H1 (cell line): Measurements from ENCODE around the gene ZNF575. TPM values are rescaled to one million over a fixed set of nuclear protein-coding genes. Genes with fewer than 3 reads are reported as not detected.

Source experiments
- CTCF ChIA-PET: fragments of 300-600 bp; sonication (Branson Sonifier 250); formaldehyde crosslinking; loops from one replicate; lab custom pipeline; 2021; ENCODE audit not compliant: partially characterized antibody; lab: Charles Lee
- POLR2A ChIA-PET: fragments of 300-600 bp; sonication (Branson Sonifier 250); formaldehyde crosslinking; loops from one replicate; lab custom pipeline; 2021; ENCODE audit warnings: inconsistent platforms; ENCODE audit not compliant: partially characterized antibody; lab: Charles Lee
- DNase-seq, 2 experiments: peaks; one replicate each; pipeline versions ENCODE4 v3.0.0 to v3.0.0-alpha.2; 2010 to 2022; ENCODE audit warnings: low spot score in 2 of 2, low read depth in 1 of 2, mixed read lengths in 1 of 2
- FAIRE-seq: peaks from 2 replicates; lab custom pipeline; 2011; peaks lifted over from hg19 to GRCh38; lab: Jason Lieb, UNC
- H2AFZ ChIP-seq: 2 replicates; pipeline ENCODE4 v1.8.1; 2012; ENCODE audit warnings: low read length, inconsistent platforms
- H2AK5ac ChIP-seq: 2 replicates; pipeline ENCODE4 v1.6.1; 2013; ENCODE audit warnings: low read depth, low read length
- H2BK120ac ChIP-seq: replicated peaks from 2 replicates; pipeline ENCODE3; 2013; ENCODE audit warnings: low read depth, low read length, inconsistent platforms
- H2BK12ac ChIP-seq: 2 replicates; pipeline ENCODE4 v1.6.1; 2013; ENCODE audit warnings: low read depth, low read length
- H2BK15ac ChIP-seq: 2 replicates; pipeline ENCODE4 v1.6.1; 2013; ENCODE audit warnings: low read length
- H2BK20ac ChIP-seq: 2 replicates; pipeline ENCODE4 v1.6.1; 2013; ENCODE audit warnings: low read length
- H2BK5ac ChIP-seq: 2 replicates; pipeline ENCODE4 v1.6.1; 2013; ENCODE audit warnings: low read depth, low read length
- H3K14ac ChIP-seq: 2 replicates; pipeline ENCODE4 v1.6.1; 2013; ENCODE audit warnings: inconsistent platforms; ENCODE audit not compliant: insufficient read length
- H3K18ac ChIP-seq: 2 replicates; pipeline ENCODE4 v1.6.1; 2013; ENCODE audit warnings: low read length; ENCODE audit errors: extremely low read depth
- H3K23ac ChIP-seq: 2 replicates; pipeline ENCODE4 v1.6.1; 2013; ENCODE audit warnings: inconsistent platforms; ENCODE audit not compliant: insufficient read length
- H3K23me2 ChIP-seq: 2 replicates; pipeline ENCODE4 v1.6.1; 2013; ENCODE audit warnings: low read depth, low read length
- H3K27ac ChIP-seq: 2 replicates; pipeline ENCODE4 v1.6.1; 2011; ENCODE audit warnings: low read depth, low read length, inconsistent platforms
- H3K27me3 ChIP-seq, 4 experiments: replicated peaks in 1 of 4; 1 replicate in 1 of 4; 2 replicates in 3 of 4; pipeline versions ENCODE4 v1.6.1 to v1.8.1; 2011 to 2013; ENCODE audit warnings: low read length in 3 of 4, mild to moderate bottlenecking in 3 of 4, inconsistent platforms in 2 of 4, mixed read lengths in 2 of 4, moderate library complexity in 1 of 4; ENCODE audit not compliant: control insufficient read depth in 3 of 4, insufficient read depth in 3 of 4; ENCODE audit errors: extremely low read depth in 1 of 4
- H3K36me3 ChIP-seq, 4 experiments: 2 replicates each; pipeline versions ENCODE4 v1.6.1 to v1.8.1; 2011 to 2013; ENCODE audit warnings: mild to moderate bottlenecking in 4 of 4, low read length in 3 of 4, moderate library complexity in 2 of 4, control low read depth in 1 of 4, inconsistent platforms in 1 of 4; ENCODE audit not compliant: insufficient read depth in 4 of 4, control insufficient read depth in 2 of 4
- H3K4ac ChIP-seq: replicated peaks from 2 replicates; pipeline ENCODE3; 2013; ENCODE audit warnings: low read length, low read depth, mixed read lengths, inconsistent platforms; ENCODE audit not compliant: insufficient read length
- H3K4me1 ChIP-seq, 4 experiments: replicated peaks in 1 of 4; 1 replicate in 1 of 4; 2 replicates in 3 of 4; pipeline versions ENCODE4 v1.6.1 to v1.8.1; 2011 to 2013; ENCODE audit warnings: low read length in 3 of 4, inconsistent platforms in 2 of 4, mixed read lengths in 1 of 4; ENCODE audit not compliant: insufficient read depth in 4 of 4, control insufficient read depth in 3 of 4
- H3K4me2 ChIP-seq, 2 experiments: 2 replicates each; pipeline versions ENCODE4 v1.6.1 to v1.8.1; 2011 to 2013; ENCODE audit warnings: low read depth in 2 of 2, low read length in 2 of 2, control low read depth in 1 of 2, inconsistent platforms in 1 of 2, mild to moderate bottlenecking in 1 of 2; ENCODE audit not compliant: insufficient read depth in 1 of 2
- H3K4me3 ChIP-seq, 4 experiments: fragments of 200-600, 300-600 bp in 1 of 4; sonication (generic), shearing (Covaris generic), sonication (Bioruptor Twin) in 1 of 4; 2 replicates each; pipeline versions ENCODE4 v1.5.1 to v1.8.1; 2011 to 2016; ENCODE audit warnings: low read length in 4 of 4, low read depth in 3 of 4, control low read depth in 2 of 4, inconsistent platforms in 2 of 4, mild to moderate bottlenecking in 2 of 4, mixed read lengths in 1 of 4, moderate library complexity in 1 of 4; ENCODE audit not compliant: insufficient read depth in 2 of 4; ENCODE audit errors: extremely low read depth in 1 of 4
- H3K56ac ChIP-seq: replicated peaks from 2 replicates; pipeline ENCODE3; 2013; ENCODE audit warnings: low read depth, mild to moderate bottlenecking, mixed read lengths, low read length, inconsistent platforms; ENCODE audit not compliant: insufficient read length
- H3K79me1 ChIP-seq: 2 replicates; pipeline ENCODE4 v1.6.1; 2013; ENCODE audit warnings: low read depth, low read length, control low read depth
- H3K79me2 ChIP-seq, 2 experiments: 2 replicates each; pipeline versions ENCODE4 v1.6.1 to v1.8.1; 2012 to 2013; ENCODE audit warnings: low read length in 2 of 2, mild to moderate bottlenecking in 2 of 2, inconsistent platforms in 1 of 2; ENCODE audit not compliant: insufficient read depth in 2 of 2, control insufficient read depth in 1 of 2
- H3K9ac ChIP-seq, 4 experiments: replicated peaks in 1 of 4; 1 replicate in 1 of 4; 2 replicates in 3 of 4; pipeline versions ENCODE4 v1.6.1 to v1.8.1; 2011 to 2013; ENCODE audit warnings: low read depth in 3 of 4, low read length in 3 of 4, control low read depth in 2 of 4, mild to moderate bottlenecking in 2 of 4, moderate library complexity in 2 of 4, inconsistent platforms in 1 of 4; ENCODE audit errors: extremely low read depth in 1 of 4
- H3K9me3 ChIP-seq, 2 experiments: 2 replicates each; pipeline versions ENCODE4 v1.6.1 to v1.8.1; 2012 to 2013; ENCODE audit warnings: mild to moderate bottlenecking in 2 of 2, moderate library complexity in 2 of 2, control low read depth in 1 of 2, inconsistent platforms in 1 of 2, low read depth in 1 of 2, low read length in 1 of 2, mixed read lengths in 1 of 2; ENCODE audit not compliant: insufficient read depth in 2 of 2
- H4K20me1 ChIP-seq, 2 experiments: replicated peaks in 1 of 2; 2 replicates each; pipeline versions ENCODE3 to v1.8.1; 2011 to 2013; ENCODE audit warnings: inconsistent platforms in 2 of 2, low read length in 2 of 2, mild to moderate bottlenecking in 1 of 2; ENCODE audit not compliant: insufficient read depth in 2 of 2, control insufficient read depth in 1 of 2
- H4K5ac ChIP-seq: 2 replicates; pipeline ENCODE4 v1.6.1; 2013; ENCODE audit warnings: low read length, low read depth, mixed read lengths, inconsistent platforms; ENCODE audit not compliant: insufficient read length
- H4K8ac ChIP-seq: 2 replicates; pipeline ENCODE4 v1.8.0; 2013; ENCODE audit warnings: mild to moderate bottlenecking, moderate library complexity, low read length, inconsistent platforms; ENCODE audit not compliant: insufficient read depth; ENCODE audit errors: extremely low read depth
- H4K91ac ChIP-seq: replicated peaks from 2 replicates; pipeline ENCODE3; 2013; ENCODE audit warnings: low read length, mixed read lengths, inconsistent platforms; ENCODE audit not compliant: insufficient read length
- BCL11A ChIP-seq, 2 experiments: IDR thresholded peaks; one replicate each; pipeline ENCODE4 v1.6.1; 2011; ENCODE audit warnings: low read depth in 2 of 2, low read length in 2 of 2, mild to moderate bottlenecking in 2 of 2
- CBX5 ChIP-seq: fragments of 300-800, 300-1000 bp; sonication (generic); IDR thresholded peaks from 2 replicates; pipeline ENCODE4 v1.7.1; 2016; ENCODE audit warnings: antibody characterized with exemption, low read length, low read depth
- EZH2 ChIP-seq: fragments of 200-600 bp; sonication (generic); IDR thresholded peaks from 2 replicates; pipeline ENCODE4 v1.7.1; 2012; ENCODE audit warnings: low read depth, mild to moderate bottlenecking, moderate library complexity, low read length, inconsistent platforms; ENCODE audit not compliant: severe bottlenecking
- FOSL1 ChIP-seq: IDR thresholded peaks from 2 replicates; pipeline ENCODE4 v1.6.1; 2011; ENCODE audit warnings: mild to moderate bottlenecking, low read depth, low read length, moderate library complexity; ENCODE audit not compliant: insufficient read depth
- MAX ChIP-seq: IDR thresholded peaks from 2 replicates; pipeline ENCODE4 v1.6.1; 2012; ENCODE audit warnings: inconsistent platforms
- NANOG ChIP-seq: IDR thresholded peaks from 2 replicates; pipeline ENCODE4 v1.6.1; 2011; ENCODE audit warnings: low read length, low read depth, mild to moderate bottlenecking, inconsistent platforms; ENCODE audit not compliant: insufficient read depth, poor library complexity, severe bottlenecking
- NRF1 ChIP-seq: IDR thresholded peaks from 2 replicates; pipeline ENCODE4 v1.6.1; 2011; ENCODE audit warnings: mild to moderate bottlenecking, low read depth, low read length, improper control_type of control experiment
- SP4 ChIP-seq: IDR thresholded peaks from 2 replicates; pipeline ENCODE4 v1.6.1; 2012; ENCODE audit warnings: low read length, inconsistent platforms
- TAF1 ChIP-seq: IDR thresholded peaks from 2 replicates; pipeline ENCODE4 v1.6.1; 2011; ENCODE audit warnings: mild to moderate bottlenecking, low read depth, low read length
- TEAD4 ChIP-seq: IDR thresholded peaks from 2 replicates; pipeline ENCODE4 v1.6.1; 2012; ENCODE audit warnings: low read depth, low read length, inconsistent platforms, mixed read lengths
- WGBS, 2 experiments: shearing (Covaris generic) in 1 of 2; methylation state at CpG; one replicate each; pipeline versions ENCODE4 v1.1.6 to v1.1.7; 2013 to 2015; ENCODE audit warnings: low lambda C conversion rate in 2 of 2, mixed read lengths in 2 of 2, inconsistent platforms in 1 of 2, low coverage in 1 of 2, missing lambda C conversion rate in 1 of 2; ENCODE audit not compliant: insufficient replicate concordance in 2 of 2, insufficient coverage in 1 of 2, insufficient read length in 1 of 2; ENCODE audit errors: extremely low coverage in 1 of 2, missing lambda C conversion rate in 1 of 2; 5-methylcytosine and 5-hydroxymethylcytosine counted together
- polyA plus RNA-seq, 7 experiments: library from polyadenylated mRNA; depleted of rRNA in 3 of 7; stranded (reverse) in 5 of 7; unstranded in 2 of 7; fragments of >200 nt in 5 of 7; fragments of 200-250 nt in 2 of 7; gene quantifications; 1 replicate in 5 of 7; 2 replicates in 1 of 7; 4 replicates in 1 of 7; pipeline versions ENCODE4 v1.2.1 to v1.2.3, GENCODE V29; 2011 to 2013; ENCODE audit warnings: missing spikeins in 2 of 7, mixed read lengths in 2 of 7
- total RNA-seq: library from RNA; stranded (reverse); fragmentation: NEBNext Ultra II Directional; extraction: Animal tissue kit (Norgen Biotek cat#: 25700); gene quantifications from 2 replicates; pipeline ENCODE4 v1.2.1, GENCODE V29; 2021

ZNF575 gene
- total and polyA plus RNA-seq, 2 of the 8 experiments (the other 6 are each of a cell fraction or from before 2014, with no cell fraction given): 0.05 TPM; not detected in 1

- peak within 1 kb of the TSS; percentile 68 for H3K27ac ChIP-seq
- CTCF ChIA-PET: interaction anchor here (0.5 to 3.2 kb wide), 10 partner anchors 8 to 56 kb away, joined by 3 to 26 read pairs (median 4); partner anchors contain the start of gene ZNF575
- H3K79me2 ChIP-seq: peaks cover 0 to 8% of the 10 kb centered on the region in 2 experiments; a peak in 2 of 4 replicates
- peaks cover 11% of the 10 kb centered on the region for H3K79me1 ChIP-seq
- no peaks in the 10 kb centered on the region for H3K27me3 ChIP-seq
- H3K23me2 ChIP-seq: peaks cover 19% of the 10 kb centered on the region
- H2BK5ac ChIP-seq: peak within 1 kb of the TSS; percentile 78
- peak within 1 kb of the TSS; percentile 66 to 84 (median 73) for H3K9ac ChIP-seq
- no peak within 1 kb of the TSS for H3K56ac ChIP-seq
- H2BK12ac ChIP-seq: peak within 1 kb of the TSS; percentile 90
- DNase-seq: peak; percentile 93 to 95
- POLR2A ChIA-PET: interaction anchor here (1.0 to 5.2 kb wide), 7 partner anchors 10 to 42 kb away, joined by 3 to 36 read pairs (median 5); partner anchors contain the start of genes IRGQ, ZNF575 and ZNF576
- peaks cover 0 to 4% of the 10 kb centered on the region in 2 experiments for H4K20me1 ChIP-seq
- no peaks in the 10 kb centered on the region for H3K9me3 ChIP-seq
- 0 out of 2 replicates have a peak within 1 kb of the TSS, but pooled peaks have one; percentile 37 for H2BK20ac ChIP-seq
- H4K5ac ChIP-seq: peak within 1 kb of the TSS; percentile 24
- H2AK5ac ChIP-seq: peak within 1 kb of the TSS; percentile 88; the same call in 1 of the 2 replicates
- FAIRE-seq: peak; percentile 24
- peak within 1 kb of the TSS; percentile 79 to 82 for H3K4me2 ChIP-seq
- H3K4me1 ChIP-seq: peaks cover 0 to 13% (median 8%) of the 10 kb centered on the region in 4 experiments; a peak in 6 of 7 replicates
- peak within 1 kb of the TSS; percentile 78; the same call in 1 of the 2 replicates for H4K8ac ChIP-seq
- no peak within 1 kb of the TSS; the same call in 1 of the 2 replicates for H2AFZ ChIP-seq
- H3K4me3 ChIP-seq: peak within 1 kb of the TSS; percentile 66 to 89 (median 76)
- peak within 1 kb of the TSS; percentile 71 for H3K18ac ChIP-seq
- peak within 1 kb of the TSS; percentile 27 for H3K4ac ChIP-seq
- no peak within 1 kb of the TSS for H3K23ac ChIP-seq
- no peak within 1 kb of the TSS for H3K14ac ChIP-seq
- peak within 1 kb of the TSS; percentile 34 for H4K91ac ChIP-seq
- H2BK15ac ChIP-seq: peak within 1 kb of the TSS; percentile 46
- no peaks in the 10 kb centered on the region; a peak in 2 of 8 replicates for H3K36me3 ChIP-seq
- WGBS, 2 experiments: 2% methylated on average over 47 of the region's 51 CpGs; no CpG with 5 or more reads in 1 of the 2 experiments
- H2BK120ac ChIP-seq: no peak within 1 kb of the TSS
- TF ChIP-seq NANOG: no peak
- no peak for TF ChIP-seq TEAD4
- TF ChIP-seq EZH2: no peak
- no peak for TF ChIP-seq SP4
- TF ChIP-seq NRF1: peak; percentile 89
- TF ChIP-seq MAX: no peak
- TF ChIP-seq CBX5: no peak
- no peak for TF ChIP-seq FOSL1
- TF ChIP-seq TAF1: peak; percentile 74
- no peak for TF ChIP-seq BCL11A (IDR thresholded peaks at IDR 0.05; ENCODE audit: low read depth in 2 of 2, low read length in 2 of 2)
Measured at GRCh38 chr19:43575156-43575950, 42.4 kb downstream of the ZNF575 start, which contains the start of the genes PINLYP and XRCC1. Gene PINLYP, plus strand, starts transcription at chr19:43575801. Its CDS starts 1,391 bp downstream, at chr19:43577192. Gene XRCC1, minus strand, starts transcription at chr19:43575527. Its CDS starts 69 bp downstream, at chr19:43575458.
